IMR-90 (cell line): ENCODE data around the gene ADGRG3. TPM values are rescaled to one million over a fixed set of nuclear protein-coding genes. Genes with fewer than 3 reads are reported as not detected.

Experiments
- ATAC-seq: fragments of 200-7000 bp; cut with Tn5 transposase; 2 replicates; pipeline ENCODE4 v1.9.1; 2020; ENCODE audit warnings: low read depth, mild to moderate bottlenecking, moderate library complexity
- BruUV-seq: library from RNA; stranded (reverse); fragments of 400-500 nt; replicated peaks from 2 replicates; lab custom pipeline; 2021; lab: Mats Ljungman, UMichigan
- CTCF ChIA-PET: fragments of 300-600 bp; formaldehyde crosslinking; extraction: SDS; loops from one replicate; lab custom pipeline; 2021; ENCODE audit warnings: antibody characterized with exemption; lab: Yijun Ruan, JAX
- POLR2A ChIA-PET: fragments of 300-600 bp; sonication (Branson Sonifier 250); formaldehyde crosslinking; loops from one replicate; lab custom pipeline; 2022; ENCODE audit warnings: antibody characterized with exemption; ENCODE audit not compliant: unreplicated experiment; lab: Charles Lee
- DNase-seq: peaks from one replicate; pipeline ENCODE4 v3.0.0; 2013
- H2AFZ ChIP-seq: replicated peaks from 2 replicates; pipeline ENCODE3; 2013; ENCODE audit warnings: low read length, mild to moderate bottlenecking; ENCODE audit not compliant: poor library complexity
- H2AK5ac ChIP-seq: 2 replicates; pipeline ENCODE4 v1.6.1; 2013; ENCODE audit warnings: low read depth, low read length, inconsistent platforms
- H2AK9ac ChIP-seq: replicated peaks from 2 replicates; pipeline ENCODE3; 2013; ENCODE audit warnings: mild to moderate bottlenecking, low read depth, low read length, moderate library complexity; ENCODE audit not compliant: poor library complexity
- H2BK120ac ChIP-seq: 2 replicates; pipeline ENCODE4 v1.6.1; 2013; ENCODE audit warnings: low read depth, low read length, inconsistent platforms
- H2BK15ac ChIP-seq: 3 replicates; pipeline ENCODE4 v1.6.1; 2013; ENCODE audit warnings: low read depth, low read length, inconsistent platforms
- H2BK20ac ChIP-seq: 2 replicates; pipeline ENCODE4 v1.6.1; 2013; ENCODE audit warnings: low read depth, mild to moderate bottlenecking, inconsistent platforms, low read length, moderate library complexity
- H2BK5ac ChIP-seq: 2 replicates; pipeline ENCODE4 v1.6.1; 2013; ENCODE audit warnings: mild to moderate bottlenecking, low read depth, low read length, inconsistent platforms; ENCODE audit not compliant: poor library complexity, severe bottlenecking
- H3K14ac ChIP-seq: replicated peaks from 2 replicates; pipeline ENCODE4 v1.6.1; 2013; ENCODE audit warnings: low read depth, low read length, inconsistent platforms
- H3K18ac ChIP-seq: 2 replicates; pipeline ENCODE4 v1.6.1; 2013; ENCODE audit warnings: low read depth, low read length, control low read depth
- H3K23ac ChIP-seq: 2 replicates; pipeline ENCODE4 v1.6.1; 2013; ENCODE audit warnings: low read depth, low read length, inconsistent platforms
- H3K27ac ChIP-seq: 2 replicates; pipeline ENCODE4 v1.5.1; 2013; ENCODE audit warnings: mild to moderate bottlenecking, control low read depth, low read length; ENCODE audit not compliant: insufficient read depth
- H3K27me3 ChIP-seq: 2 replicates; pipeline ENCODE4 v1.6.1; 2013; ENCODE audit warnings: low read length; ENCODE audit not compliant: control insufficient read depth, insufficient read depth
- H3K36me3 ChIP-seq: 2 replicates; pipeline ENCODE4 v1.6.1; 2013; ENCODE audit warnings: low read length, mixed read lengths; ENCODE audit not compliant: control insufficient read depth, insufficient read depth
- H3K4ac ChIP-seq: 2 replicates; pipeline ENCODE4 v1.6.1; 2013; ENCODE audit warnings: low read depth, low read length, inconsistent platforms
- H3K4me1 ChIP-seq: 2 replicates; pipeline ENCODE4 v1.6.1; 2013; ENCODE audit warnings: low read length, mixed read lengths; ENCODE audit not compliant: control insufficient read depth, insufficient read depth
- H3K4me2 ChIP-seq: 2 replicates; pipeline ENCODE4 v1.6.1; 2013; ENCODE audit warnings: low read depth, mild to moderate bottlenecking, control low read depth, low read length, moderate library complexity
- H3K4me3 ChIP-seq: 2 replicates; pipeline ENCODE4 v1.5.1; 2013; ENCODE audit warnings: low read depth, mild to moderate bottlenecking, control low read depth, low read length, moderate library complexity; ENCODE audit not compliant: insufficient read depth
- H3K56ac ChIP-seq: 2 replicates; pipeline ENCODE4 v1.6.1; 2013; ENCODE audit warnings: low read length, inconsistent platforms; ENCODE audit not compliant: insufficient read depth; ENCODE audit errors: extremely low read depth
- H3K79me1 ChIP-seq, 2 experiments: 2 replicates each; pipeline ENCODE4 v1.6.1; 2013; ENCODE audit warnings: low read length in 2 of 2, inconsistent platforms in 1 of 2, low read depth in 1 of 2
- H3K9ac ChIP-seq: 2 replicates; pipeline ENCODE4 v1.6.1; 2013; ENCODE audit warnings: low read depth, low read length, control low read depth
- H3K9me1 ChIP-seq: 2 replicates; pipeline ENCODE4 v1.6.1; 2013; ENCODE audit warnings: low read length, inconsistent platforms; ENCODE audit not compliant: insufficient read depth
- H3K9me3 ChIP-seq: 2 replicates; pipeline ENCODE4 v1.6.1; 2013; ENCODE audit warnings: low read length; ENCODE audit not compliant: control insufficient read depth, insufficient read depth
- H4K20me1 ChIP-seq: 2 replicates; pipeline ENCODE4 v1.6.1; 2013; ENCODE audit warnings: low read length, inconsistent platforms; ENCODE audit not compliant: insufficient read depth
- H4K5ac ChIP-seq: 2 replicates; pipeline ENCODE4 v1.6.1; 2013; ENCODE audit warnings: mild to moderate bottlenecking, low read depth, low read length, control low read depth
- H4K8ac ChIP-seq, 2 experiments: 2 replicates each; pipeline ENCODE4 v1.6.1; 2013; ENCODE audit warnings: low read depth in 2 of 2, low read length in 2 of 2, control low read depth in 1 of 2, inconsistent platforms in 1 of 2
- H4K91ac ChIP-seq: 2 replicates; pipeline ENCODE4 v1.6.1; 2013; ENCODE audit warnings: low read depth, low read length, inconsistent platforms; ENCODE audit not compliant: insufficient read depth
- CEBPB ChIP-seq: IDR thresholded peaks from 2 replicates; pipeline ENCODE4 v1.6.1; 2012; ENCODE audit warnings: low read depth, low read length, improper control_type of control experiment
- FOS ChIP-seq: fragments of 150-350 bp; IDR thresholded peaks from 2 replicates; pipeline ENCODE4 v1.6.1; 2016; ENCODE audit warnings: low read depth, low read length
- MAFK ChIP-seq: IDR thresholded peaks from 2 replicates; pipeline ENCODE4 v1.6.1; 2012; ENCODE audit warnings: low read depth, low read length, improper control_type of control experiment
- MAZ ChIP-seq: IDR thresholded peaks from 2 replicates; pipeline ENCODE4 v1.6.1; 2012; ENCODE audit warnings: low read depth, mild to moderate bottlenecking, low read length, improper control_type of control experiment, moderate library complexity, borderline replicate concordance
- MXI1 ChIP-seq: IDR thresholded peaks from 2 replicates; pipeline ENCODE4 v1.6.1; 2012; ENCODE audit warnings: low read depth, mild to moderate bottlenecking, low read length, moderate library complexity, borderline replicate concordance
- NFE2L2 ChIP-seq: fragments of 150-350 bp; IDR thresholded peaks from 2 replicates; pipeline ENCODE4 v1.6.1; 2016; ENCODE audit warnings: low read depth, mild to moderate bottlenecking, low read length
- POLR2A ChIP-seq: IDR thresholded peaks from 2 replicates; pipeline ENCODE4 v1.6.1; 2012; ENCODE audit warnings: mild to moderate bottlenecking, low read depth, low read length
- RAD21 ChIP-seq: IDR thresholded peaks from 2 replicates; pipeline ENCODE4 v1.6.1; 2012; ENCODE audit warnings: low read length, improper control_type of control experiment
- RCOR1 ChIP-seq: IDR thresholded peaks from 2 replicates; pipeline ENCODE4 v1.6.1; 2012; ENCODE audit warnings: mild to moderate bottlenecking, low read length, improper control_type of control experiment; ENCODE audit not compliant: insufficient replicate concordance
- SMC3 ChIP-seq: fragments of 150-350 bp; IDR thresholded peaks from 2 replicates; pipeline ENCODE4 v1.6.1; 2016; ENCODE audit warnings: low read depth, mild to moderate bottlenecking, antibody characterized with exemption, low read length, moderate library complexity
- WGBS, 2 experiments: methylation state at CpG; one replicate each; pipeline versions ENCODE4 v1.1.5 to v1.1.7; 2013; ENCODE audit warnings: missing lambda C conversion rate in 2 of 2; ENCODE audit not compliant: insufficient read length in 1 of 2; ENCODE audit errors: extremely low coverage in 2 of 2; 5-methylcytosine and 5-hydroxymethylcytosine counted together
- dilution Hi-C: fragments of 300-500 bp; cut with HindIII; formaldehyde crosslinking; loops from one replicate; pipeline ENCODE4 v1.14.3; 2018; ENCODE audit warnings: low sequenced_read_pairs; ENCODE audit not compliant: unreplicated experiment
- in situ Hi-C: fragments of 300-500 bp; cut with MboI; formaldehyde crosslinking; loops from 3 replicates; pipeline ENCODE4 v1.14.3; 2019; ENCODE audit warnings: low sequenced_read_pairs, inconsistent platforms, mixed read lengths
- intact Hi-C: fragments of 100-400 bp; cut with micrococcal nuclease; formaldehyde crosslinking; loops from 2 replicates; pipeline ENCODE4 v1.10.0; 2022
- polyA plus RNA-seq, 3 experiments: library from polyadenylated mRNA; depleted of rRNA; stranded (reverse); fragments of >200 nt; gene quantifications; 2 replicates each; pipeline ENCODE4 v1.2.3, GENCODE V29; 2012; ENCODE audit warnings: low replicate concordance in 1 of 3
- total RNA-seq: library from RNA; depleted of rRNA; stranded (reverse); fragments of >200 nt; gene quantifications from 2 replicates; pipeline ENCODE4 v1.2.3, GENCODE V29; 2012
- TF ChIP-seq, protein P1 (sequence below): fragments of 150-350 bp; IDR thresholded peaks from 2 replicates; pipeline ENCODE4 v1.6.1; 2017; ENCODE audit warnings: mild to moderate bottlenecking, antibody characterized with exemption, low read length, low read depth
- TF ChIP-seq, protein P2 (sequence below): conservative IDR thresholded peaks from 2 replicates; pipeline ENCODE4 v1.5.1; 2012; ENCODE audit warnings: mild to moderate bottlenecking, low read depth, low read length, improper control_type of control experiment

The ADGRG3 gene
- total and polyA plus RNA-seq, 2 of the 4 experiments (the other 2 are of a cell fraction): not detected

- Histone ChIP-seq H4K20me1 (no peaks in the 10 kb centered on the region), H3K4me1 (peaks cover 2% of the 10 kb centered on the region; the same call in 1 of the 2 replicates), H3K36me3 (no peaks in the 10 kb centered on the region), H2BK20ac (peak overlapping the region; percentile 41; the same call in 1 of the 2 replicates), H3K4me2 (no peak overlapping the region), H4K91ac (no peak overlapping the region), H3K27ac (no peak overlapping the region), H4K5ac (no peak overlapping the region), H3K56ac (no peak overlapping the region), H3K4me3 (no peak overlapping the region), H3K79me1 (no peaks in the 10 kb centered on the region), H3K18ac (no peak overlapping the region), H2BK5ac (no peak overlapping the region), H3K14ac (no peak overlapping the region), H2BK15ac (no peak overlapping the region), H2AFZ (peak overlapping the region; percentile 81), H2AK5ac (peak overlapping the region; percentile 49), H3K4ac (no peak overlapping the region), H2AK9ac (peak overlapping the region; percentile 2), H3K9me1 (peaks cover 13% of the 10 kb centered on the region), H3K23ac (no peak overlapping the region), H3K27me3 (no peaks in the 10 kb centered on the region), H2BK120ac (no peak overlapping the region), H4K8ac (no peak overlapping the region), H3K9me3 (no peaks in the 10 kb centered on the region), H3K9ac (no peak overlapping the region)
- dilution Hi-C loops: no loop called here
- in situ Hi-C loops: no loop called here
- no TSS peak for BruUV-seq
- intact Hi-C loops: loop anchor here (1.0 to 10.0 kb wide), 5 partner anchors 48 to 356 kb away; partner anchors contain the start of genes USB1 and ZNF319
- ATAC-seq (peak; percentile 93), DNase-seq (peak; percentile 62)
- POLR2A ChIA-PET: no interaction called here
- CTCF ChIA-PET: interaction anchor here (0.6 to 3.6 kb wide), 5 partner anchors 16 to 82 kb away, joined by 3 to 16 read pairs (median 3); partner anchors contain the start of gene ADGRG1
- WGBS, 2 experiments: 51% methylated on average over 11 of the region's 18 CpGs; no CpG with 5 or more reads in 1 of the 2 experiments
- TF ChIP-seq POLR2A (peak; percentile 67), FOS (no peak), NFE2L2 (no peak), RCOR1 (peak; percentile 71), MAZ (0 out of 2 replicates have a peak, but pooled peaks have one; percentile 45), RAD21 (peak; percentile 99), SMC3 (peak; percentile 100), CEBPB (no peak), MAFK (no peak; the same call in 1 of the 2 replicates), MXI1 (0 out of 2 replicates have a peak, but pooled peaks have one; percentile 16)
- TF ChIP-seq, protein P1, sequence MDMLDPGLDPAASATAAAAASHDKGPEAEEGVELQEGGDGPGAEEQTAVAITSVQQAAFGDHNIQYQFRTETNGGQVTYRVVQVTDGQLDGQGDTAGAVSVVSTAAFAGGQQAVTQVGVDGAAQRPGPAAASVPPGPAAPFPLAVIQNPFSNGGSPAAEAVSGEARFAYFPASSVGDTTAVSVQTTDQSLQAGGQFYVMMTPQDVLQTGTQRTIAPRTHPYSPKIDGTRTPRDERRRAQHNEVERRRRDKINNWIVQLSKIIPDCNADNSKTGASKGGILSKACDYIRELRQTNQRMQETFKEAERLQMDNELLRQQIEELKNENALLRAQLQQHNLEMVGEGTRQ: no peak
- TF ChIP-seq, protein P2, sequence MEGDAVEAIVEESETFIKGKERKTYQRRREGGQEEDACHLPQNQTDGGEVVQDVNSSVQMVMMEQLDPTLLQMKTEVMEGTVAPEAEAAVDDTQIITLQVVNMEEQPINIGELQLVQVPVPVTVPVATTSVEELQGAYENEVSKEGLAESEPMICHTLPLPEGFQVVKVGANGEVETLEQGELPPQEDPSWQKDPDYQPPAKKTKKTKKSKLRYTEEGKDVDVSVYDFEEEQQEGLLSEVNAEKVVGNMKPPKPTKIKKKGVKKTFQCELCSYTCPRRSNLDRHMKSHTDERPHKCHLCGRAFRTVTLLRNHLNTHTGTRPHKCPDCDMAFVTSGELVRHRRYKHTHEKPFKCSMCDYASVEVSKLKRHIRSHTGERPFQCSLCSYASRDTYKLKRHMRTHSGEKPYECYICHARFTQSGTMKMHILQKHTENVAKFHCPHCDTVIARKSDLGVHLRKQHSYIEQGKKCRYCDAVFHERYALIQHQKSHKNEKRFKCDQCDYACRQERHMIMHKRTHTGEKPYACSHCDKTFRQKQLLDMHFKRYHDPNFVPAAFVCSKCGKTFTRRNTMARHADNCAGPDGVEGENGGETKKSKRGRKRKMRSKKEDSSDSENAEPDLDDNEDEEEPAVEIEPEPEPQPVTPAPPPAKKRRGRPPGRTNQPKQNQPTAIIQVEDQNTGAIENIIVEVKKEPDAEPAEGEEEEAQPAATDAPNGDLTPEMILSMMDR: peak; percentile 100; the same call in 1 of the 2 replicates
Observed at GRCh38 chr16:57648581-57649442, 19.3 kb upstream of the ADGRG3 start.
